ENCODE results near the gene CFAP99.

- no peak for TF ChIP-seq ELF4 (IDR thresholded peaks at IDR 0.05)
- no peak for TF ChIP-seq L3MBTL2 (conservative IDR thresholded peaks at IDR 0.05)
- no peak for TF ChIP-seq FOXA1 (IDR thresholded peaks at IDR 0.05)
- no peak for TF ChIP-seq ZNF384 (IDR thresholded peaks at IDR 0.05)
- no peak for TF ChIP-seq FOXK2 (IDR thresholded peaks at IDR 0.05)
- no peak for TF ChIP-seq SUZ12 (IDR thresholded peaks at IDR 0.05)
- TF ChIP-seq SP1 (IDR thresholded peaks at IDR 0.05), result no peak
These were observed 4.7 kb upstream of the CFAP99 start for GRCh38 chr4:2413821-2414610.

All from HEK293T (cell line).